K562 (cell line): Measurements from ENCODE around the gene HOTAIR. TPM values are rescaled to one million over a fixed set of nuclear protein-coding genes. Genes with fewer than 3 reads are reported as not detected.

ENCODE experiments used
- ATF6 ChIP-seq: sonication (generic); formaldehyde crosslinking; IDR thresholded peaks from 2 replicates; pipeline ENCODE4 v1.4.0; 2020; ENCODE audit warnings: mild to moderate bottlenecking, missing genetic modification reagents
- CAMTA2 ChIP-seq: fragments of 250-450 bp; sonication (Bioruptor Pico); conservative IDR thresholded peaks from 2 replicates; pipeline ENCODE4 v1.5.1; 2022
- EP400 ChIP-seq: fragments of 450-650 bp; IDR thresholded peaks from 2 replicates; pipeline ENCODE4 v1.6.1; 2017; ENCODE audit warnings: antibody characterized with exemption, mild to moderate bottlenecking, moderate library complexity
- ETV1 ChIP-seq: fragments of 450-650 bp; conservative IDR thresholded peaks from 2 replicates; pipeline ENCODE4 v1.6.1; 2016; ENCODE audit warnings: missing genetic modification characterization, control low read depth, low read depth, missing compliant biosample characterization
- HDAC1 ChIP-seq, 2 experiments: fragments of 450-650 bp; IDR thresholded peaks; 2 replicates each; pipeline ENCODE4 v1.6.1; 2016 to 2017; ENCODE audit warnings: inconsistent platforms in 1 of 2, mild to moderate bottlenecking in 1 of 2, moderate library complexity in 1 of 2
- HDAC2 ChIP-seq: fragments of 450-650 bp; IDR thresholded peaks from 2 replicates; pipeline ENCODE4 v1.6.1; 2016; ENCODE audit warnings: mild to moderate bottlenecking
- HNRNPH1 ChIP-seq: fragments of 200-400 bp; formaldehyde crosslinking; optimal IDR thresholded peaks from 2 replicates; pipeline ENCODE3; 2017; ENCODE audit warnings: low read depth, mild to moderate bottlenecking, low read length, moderate library complexity
- MTA1 ChIP-seq: fragments of 450-650 bp; IDR thresholded peaks from 2 replicates; pipeline ENCODE4 v1.6.1; 2017; ENCODE audit warnings: borderline replicate concordance
- NCOA6 ChIP-seq: fragments of 450-650 bp; IDR thresholded peaks from 2 replicates; pipeline ENCODE4 v1.6.1; 2017; ENCODE audit warnings: mild to moderate bottlenecking
- RBM22 ChIP-seq: fragments of 200-400 bp; formaldehyde crosslinking; IDR thresholded peaks from 2 replicates; pipeline ENCODE4 v1.6.1; 2018; ENCODE audit warnings: low read length, low read depth; ENCODE audit not compliant: poor library complexity, severe bottlenecking
- RBM34 ChIP-seq: fragments of 200-400 bp; formaldehyde crosslinking; IDR thresholded peaks from 2 replicates; pipeline ENCODE4 v1.6.1; 2018; ENCODE audit warnings: low read length, borderline replicate concordance; ENCODE audit not compliant: insufficient read depth
- SMAD4 ChIP-seq: fragments of 250-450 bp; sonication (Bioruptor Pico); conservative IDR thresholded peaks from 2 replicates; pipeline ENCODE4 v1.8.0; 2021; ENCODE audit warnings: inconsistent platforms, mild to moderate bottlenecking, moderate library complexity
- ZFPM2 ChIP-seq: fragments of 250-450 bp; sonication (Bioruptor Pico); IDR thresholded peaks from 2 replicates; pipeline ENCODE4 v1.5.1; 2022; ENCODE audit warnings: mild to moderate bottlenecking
- ZNF165 ChIP-seq: fragments of 250-450 bp; sonication (Bioruptor Pico); IDR thresholded peaks from 2 replicates; pipeline ENCODE4 v1.4.0; 2020; ENCODE audit warnings: borderline replicate concordance
- ZNF431 ChIP-seq: sonication (generic); formaldehyde crosslinking; IDR thresholded peaks from 2 replicates; pipeline ENCODE4 v1.8.0; 2022; ENCODE audit warnings: mild to moderate bottlenecking, missing genetic modification reagents
- ZNF785 ChIP-seq: fragments of 250-450 bp; sonication (Bioruptor Pico); IDR thresholded peaks from 2 replicates; pipeline ENCODE4 v1.4.0; 2020; ENCODE audit warnings: mild to moderate bottlenecking
- polyA plus RNA-seq, 8 experiments: library from polyadenylated mRNA; depleted of rRNA in 4 of 8; stranded (reverse) in 5 of 8; unstranded in 3 of 8; fragments of >200 nt; fragmentation: Nextera tagmentation in 2 of 8; fragmentation: Illumina TruSeq in 1 of 8; extraction: Ambion mirVana in 2 of 8; extraction: Trizol in 1 of 8; gene quantifications; 2 replicates each; pipeline versions ENCODE4 v1.2.1 to v1.2.3, GENCODE V29; 2011 to 2014; ENCODE audit warnings: inconsistent platforms in 1 of 8, missing spikeins in 1 of 8
- total RNA-seq, 7 experiments: library from RNA; depleted of rRNA in 6 of 7; stranded (reverse); fragments of >200 nt in 6 of 7; fragmentation: Illumina TruSeq in 2 of 7; extraction: Trizol in 2 of 7; gene quantifications; 2 replicates each; pipeline versions ENCODE4 v1.2.1 to v1.2.3, GENCODE V29; 2011 to 2021; ENCODE audit warnings: low replicate concordance in 1 of 7
- TF ChIP-seq, protein P1 (sequence below): fragments of 450-650 bp; IDR thresholded peaks from 2 replicates; pipeline ENCODE4 v1.6.1; 2017; ENCODE audit warnings: antibody characterized with exemption, mild to moderate bottlenecking
- TF ChIP-seq, protein P2 (sequence below): sonication (generic); formaldehyde crosslinking; IDR thresholded peaks from 2 replicates; pipeline ENCODE4 v1.8.1; 2022; ENCODE audit warnings: missing genetic modification reagents
- TF ChIP-seq, protein P3 (sequence below): fragments of 200-800 bp; sonication (Bioruptor generic); IDR thresholded peaks from 2 replicates; pipeline ENCODE4 v1.6.1; 2017; ENCODE audit warnings: missing genetic modification characterization, missing compliant biosample characterization

The HOTAIR gene
- total and polyA plus RNA-seq, 9 of the 15 experiments (the other 6 are each of a cell fraction or from before 2014, with no cell fraction given): 0.04 TPM; not detected in 8

GRCh38 chr12:54000116-54001114 lies 25.7 kb upstream of the HOTAIR start, which contains the start of gene HOXC9 (continued):
- TF ChIP-seq ZFPM2 (CRISPR knock-in tag): no peak
- TF ChIP-seq HDAC1 (IDR thresholded peaks at IDR 0.05): peak in 1 of 2 experiments; percentile 39; a peak in 1 of 4 replicates
- peak; percentile 47; the same call in 1 of the 2 replicates for TF ChIP-seq ETV1 (tag)
- no peak for TF ChIP-seq CAMTA2
- no peak for TF ChIP-seq NCOA6
- TF ChIP-seq, protein P1, sequence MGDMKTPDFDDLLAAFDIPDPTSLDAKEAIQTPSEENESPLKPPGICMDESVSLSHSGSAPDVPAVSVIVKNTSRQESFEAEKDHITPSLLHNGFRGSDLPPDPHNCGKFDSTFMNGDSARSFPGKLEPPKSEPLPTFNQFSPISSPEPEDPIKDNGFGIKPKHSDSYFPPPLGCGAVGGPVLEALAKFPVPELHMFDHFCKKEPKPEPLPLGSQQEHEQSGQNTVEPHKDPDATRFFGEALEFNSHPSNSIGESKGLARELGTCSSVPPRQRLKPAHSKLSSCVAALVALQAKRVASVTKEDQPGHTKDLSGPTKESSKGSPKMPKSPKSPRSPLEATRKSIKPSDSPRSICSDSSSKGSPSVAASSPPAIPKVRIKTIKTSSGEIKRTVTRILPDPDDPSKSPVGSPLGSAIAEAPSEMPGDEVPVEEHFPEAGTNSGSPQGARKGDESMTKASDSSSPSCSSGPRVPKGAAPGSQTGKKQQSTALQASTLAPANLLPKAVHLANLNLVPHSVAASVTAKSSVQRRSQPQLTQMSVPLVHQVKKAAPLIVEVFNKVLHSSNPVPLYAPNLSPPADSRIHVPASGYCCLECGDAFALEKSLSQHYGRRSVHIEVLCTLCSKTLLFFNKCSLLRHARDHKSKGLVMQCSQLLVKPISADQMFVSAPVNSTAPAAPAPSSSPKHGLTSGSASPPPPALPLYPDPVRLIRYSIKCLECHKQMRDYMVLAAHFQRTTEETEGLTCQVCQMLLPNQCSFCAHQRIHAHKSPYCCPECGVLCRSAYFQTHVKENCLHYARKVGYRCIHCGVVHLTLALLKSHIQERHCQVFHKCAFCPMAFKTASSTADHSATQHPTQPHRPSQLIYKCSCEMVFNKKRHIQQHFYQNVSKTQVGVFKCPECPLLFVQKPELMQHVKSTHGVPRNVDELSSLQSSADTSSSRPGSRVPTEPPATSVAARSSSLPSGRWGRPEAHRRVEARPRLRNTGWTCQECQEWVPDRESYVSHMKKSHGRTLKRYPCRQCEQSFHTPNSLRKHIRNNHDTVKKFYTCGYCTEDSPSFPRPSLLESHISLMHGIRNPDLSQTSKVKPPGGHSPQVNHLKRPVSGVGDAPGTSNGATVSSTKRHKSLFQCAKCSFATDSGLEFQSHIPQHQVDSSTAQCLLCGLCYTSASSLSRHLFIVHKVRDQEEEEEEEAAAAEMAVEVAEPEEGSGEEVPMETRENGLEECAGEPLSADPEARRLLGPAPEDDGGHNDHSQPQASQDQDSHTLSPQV: peak; percentile 76
- TF ChIP-seq ZNF165 (CRISPR knock-in tag): no peak
- 0 out of 2 replicates have a peak, but pooled peaks have one; percentile 55 for TF ChIP-seq RBM34
- TF ChIP-seq ZNF431: peak; percentile 66; the same call in 1 of the 2 replicates
- no peak for TF ChIP-seq MTA1
- peak; percentile 39 for TF ChIP-seq EP400
- TF ChIP-seq, protein P2, sequence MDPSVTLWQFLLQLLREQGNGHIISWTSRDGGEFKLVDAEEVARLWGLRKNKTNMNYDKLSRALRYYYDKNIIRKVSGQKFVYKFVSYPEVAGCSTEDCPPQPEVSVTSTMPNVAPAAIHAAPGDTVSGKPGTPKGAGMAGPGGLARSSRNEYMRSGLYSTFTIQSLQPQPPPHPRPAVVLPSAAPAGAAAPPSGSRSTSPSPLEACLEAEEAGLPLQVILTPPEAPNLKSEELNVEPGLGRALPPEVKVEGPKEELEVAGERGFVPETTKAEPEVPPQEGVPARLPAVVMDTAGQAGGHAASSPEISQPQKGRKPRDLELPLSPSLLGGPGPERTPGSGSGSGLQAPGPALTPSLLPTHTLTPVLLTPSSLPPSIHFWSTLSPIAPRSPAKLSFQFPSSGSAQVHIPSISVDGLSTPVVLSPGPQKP (CRISPR knock-in tag): no peak
- TF ChIP-seq RBM22: no peak
- TF ChIP-seq SMAD4 (CRISPR knock-in tag): peak; percentile 62
- TF ChIP-seq HNRNPH1: no peak
- TF ChIP-seq ZNF785: no peak
- TF ChIP-seq HDAC2: 0 out of 2 replicates have a peak, but pooled peaks have one; percentile 13
- TF ChIP-seq, protein P3, sequence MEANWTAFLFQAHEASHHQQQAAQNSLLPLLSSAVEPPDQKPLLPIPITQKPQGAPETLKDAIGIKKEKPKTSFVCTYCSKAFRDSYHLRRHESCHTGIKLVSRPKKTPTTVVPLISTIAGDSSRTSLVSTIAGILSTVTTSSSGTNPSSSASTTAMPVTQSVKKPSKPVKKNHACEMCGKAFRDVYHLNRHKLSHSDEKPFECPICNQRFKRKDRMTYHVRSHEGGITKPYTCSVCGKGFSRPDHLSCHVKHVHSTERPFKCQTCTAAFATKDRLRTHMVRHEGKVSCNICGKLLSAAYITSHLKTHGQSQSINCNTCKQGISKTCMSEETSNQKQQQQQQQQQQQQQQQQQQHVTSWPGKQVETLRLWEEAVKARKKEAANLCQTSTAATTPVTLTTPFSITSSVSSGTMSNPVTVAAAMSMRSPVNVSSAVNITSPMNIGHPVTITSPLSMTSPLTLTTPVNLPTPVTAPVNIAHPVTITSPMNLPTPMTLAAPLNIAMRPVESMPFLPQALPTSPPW (CRISPR knock-in tag): peak; percentile 25; the same call in 1 of the 2 replicates
- no peak for TF ChIP-seq ATF6 (CRISPR knock-in tag)
